Caco-2 (cell line): ENCODE results near the gene UNC119B. TPM values are rescaled to one million over a fixed set of nuclear protein-coding genes. Genes with fewer than 3 reads are reported as not detected.

Experiments used
- BruUV-seq: library from RNA; stranded (reverse); fragments of 400-500 nt; replicated peaks from 2 replicates; lab custom pipeline; 2021; lab: Mats Ljungman, UMichigan
- CTCF ChIA-PET: fragments of 300-600 bp; sonication (Branson Sonifier 250); formaldehyde crosslinking; loops from one replicate; lab custom pipeline; 2022; ENCODE audit warnings: antibody characterized with exemption; lab: Charles Lee
- POLR2A ChIA-PET: fragments of 300-600 bp; sonication (Branson Sonifier 250); formaldehyde crosslinking; loops from one replicate; lab custom pipeline; 2022; ENCODE audit warnings: antibody characterized with exemption; lab: Charles Lee
- DNase-seq, 2 experiments: peaks; one replicate each; pipeline versions ENCODE4 v3.0.0 to v3.0.0-alpha.2; 2020 to 2022
- H3K27me3 ChIP-seq: replicated peaks from 2 replicates; pipeline ENCODE4 v1.6.0; 2011; ENCODE audit warnings: low read length; ENCODE audit not compliant: control insufficient read depth, insufficient read depth
- H3K36me3 ChIP-seq: 2 replicates; pipeline ENCODE4 v1.5.1; 2011; ENCODE audit warnings: low read length; ENCODE audit not compliant: control insufficient read depth, insufficient read depth
- H3K4me1 ChIP-seq: fragments of 250-450 bp; sonication (Bioruptor Pico); 2 replicates; pipeline ENCODE4 v1.5.1; 2020; ENCODE audit warnings: mild to moderate bottlenecking
- H3K4me3 ChIP-seq: 2 replicates; pipeline ENCODE4 v1.5.1; 2011; ENCODE audit warnings: low read depth, mild to moderate bottlenecking, control low read depth, low read length
- H3K9me3 ChIP-seq: fragments of 250-450 bp; sonication (Bioruptor Pico); 2 replicates; pipeline ENCODE4 v1.5.1; 2020; ENCODE audit warnings: mild to moderate bottlenecking, moderate library complexity
- H3K27ac Mint-ChIP-seq: one replicate; pipeline ENCODE4 v1.8.0; 2022; ENCODE audit warnings: mixed read lengths; ENCODE audit not compliant: unreplicated experiment
- H3K27me3 Mint-ChIP-seq: one replicate; pipeline ENCODE4 v1.8.0; 2022; ENCODE audit warnings: mixed read lengths; ENCODE audit not compliant: insufficient read depth, unreplicated experiment
- H3K36me3 Mint-ChIP-seq: one replicate; pipeline ENCODE4 v1.8.0; 2022; ENCODE audit warnings: mild to moderate bottlenecking, mixed read lengths; ENCODE audit not compliant: insufficient read depth, unreplicated experiment
- H3K4me1 Mint-ChIP-seq: one replicate; pipeline ENCODE4 v1.8.0; 2022; ENCODE audit warnings: low read depth, mixed read lengths; ENCODE audit not compliant: unreplicated experiment
- H3K4me3 Mint-ChIP-seq: one replicate; pipeline ENCODE4 v1.8.0; 2022; ENCODE audit warnings: mild to moderate bottlenecking, moderate library complexity, mixed read lengths; ENCODE audit not compliant: unreplicated experiment
- H3K9me3 Mint-ChIP-seq: one replicate; pipeline ENCODE4 v1.8.0; 2022; ENCODE audit warnings: mixed read lengths; ENCODE audit not compliant: unreplicated experiment
- intact Hi-C: fragments of 100-400 bp; cut with micrococcal nuclease; formaldehyde crosslinking; loops from one replicate; pipeline ENCODE4 v1.10.0; 2022; ENCODE audit not compliant: unreplicated experiment
- total RNA-seq: library from RNA; stranded (reverse); gene quantifications from 2 replicates; pipeline ENCODE4 v1.2.3, GENCODE V29; 2022
- TF ChIP-seq, protein P1 (sequence below), 2 experiments: fragments of 200-600 bp in 1 of 2; IDR thresholded peaks; 1 replicate in 1 of 2; 2 replicates in 1 of 2; pipeline versions ENCODE4 v1.5.1 to v1.8.0; 2011 to 2022; ENCODE audit warnings: antibody characterized with exemption in 1 of 2, control low read depth in 1 of 2, inconsistent platforms in 1 of 2, low read depth in 1 of 2, low read length in 1 of 2, mild to moderate bottlenecking in 1 of 2, moderate library complexity in 1 of 2; ENCODE audit not compliant: insufficient read depth in 1 of 2, severe bottlenecking in 1 of 2, unreplicated experiment in 1 of 2

Gene UNC119B
- total RNA-seq, 1 experiment from 2014 or later, result 44.4 TPM

DNA sequence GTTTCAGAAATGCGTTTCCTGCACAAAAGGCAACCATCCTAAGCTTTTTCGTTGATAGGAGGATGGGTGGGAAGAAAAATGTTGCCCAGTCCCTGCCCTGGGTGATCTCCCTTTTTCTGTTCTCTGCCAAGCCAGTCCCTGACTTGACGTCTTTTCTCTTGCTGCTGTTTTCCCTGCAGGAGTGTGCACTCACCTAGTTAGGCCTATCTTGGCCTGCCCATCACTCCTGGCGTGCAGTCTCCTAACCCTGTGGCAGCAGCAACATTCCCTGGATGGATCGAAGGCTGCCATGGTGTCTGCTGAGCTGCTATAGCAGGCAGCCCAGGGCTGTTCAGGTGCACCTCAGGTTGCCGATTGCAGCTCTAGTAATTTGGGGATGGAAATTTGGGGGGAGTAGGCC lies 1.2 kb downstream of the UNC119B start:
- Histone ChIP-seq H3K9me3 (no peaks in the 10 kb centered on the region), H3K4me1 (peaks cover 9% of the 10 kb centered on the region), H3K36me3 (no peaks in the 10 kb centered on the region; the same call in none of the 2 replicates), H3K4me3 (peak overlapping the region; percentile 70), H3K27me3 (no peaks in the 10 kb centered on the region)
- intact Hi-C loops, result no loop called here
- peaks cover 44% of the 10 kb centered on the region for H3K36me3 Mint-ChIP-seq
- ChIA-PET POLR2A (interaction anchor here (0.7 kb wide), 1 partner anchor 62 kb away, joined by 9 read pairs; no protein-coding TSS in a partner anchor), CTCF (interaction anchor here (0.6 to 0.8 kb wide), 2 partner anchors 11 to 229 kb away, joined by 3 read pairs; no protein-coding TSS in a partner anchor)
- peaks cover 6% of the 10 kb centered on the region for H3K4me1 Mint-ChIP-seq
- BruUV-seq, result no TSS peak
- peak overlapping the region; percentile 80 for H3K4me3 Mint-ChIP-seq
- TF ChIP-seq, protein P1, sequence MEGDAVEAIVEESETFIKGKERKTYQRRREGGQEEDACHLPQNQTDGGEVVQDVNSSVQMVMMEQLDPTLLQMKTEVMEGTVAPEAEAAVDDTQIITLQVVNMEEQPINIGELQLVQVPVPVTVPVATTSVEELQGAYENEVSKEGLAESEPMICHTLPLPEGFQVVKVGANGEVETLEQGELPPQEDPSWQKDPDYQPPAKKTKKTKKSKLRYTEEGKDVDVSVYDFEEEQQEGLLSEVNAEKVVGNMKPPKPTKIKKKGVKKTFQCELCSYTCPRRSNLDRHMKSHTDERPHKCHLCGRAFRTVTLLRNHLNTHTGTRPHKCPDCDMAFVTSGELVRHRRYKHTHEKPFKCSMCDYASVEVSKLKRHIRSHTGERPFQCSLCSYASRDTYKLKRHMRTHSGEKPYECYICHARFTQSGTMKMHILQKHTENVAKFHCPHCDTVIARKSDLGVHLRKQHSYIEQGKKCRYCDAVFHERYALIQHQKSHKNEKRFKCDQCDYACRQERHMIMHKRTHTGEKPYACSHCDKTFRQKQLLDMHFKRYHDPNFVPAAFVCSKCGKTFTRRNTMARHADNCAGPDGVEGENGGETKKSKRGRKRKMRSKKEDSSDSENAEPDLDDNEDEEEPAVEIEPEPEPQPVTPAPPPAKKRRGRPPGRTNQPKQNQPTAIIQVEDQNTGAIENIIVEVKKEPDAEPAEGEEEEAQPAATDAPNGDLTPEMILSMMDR (IDR thresholded peaks at IDR 0.05; ENCODE audit: insufficient read depth in 1 of 2, low read depth in 1 of 2, low read length in 1 of 2, severe bottlenecking in 1 of 2, unreplicated experiment in 1 of 2), result no peak
- no peak for DNase-seq
- peak overlapping the region; percentile 45 for H3K27ac Mint-ChIP-seq
- H3K27me3 Mint-ChIP-seq, result no peaks in the 10 kb centered on the region
- H3K9me3 Mint-ChIP-seq, result no peaks in the 10 kb centered on the region

DNA sequence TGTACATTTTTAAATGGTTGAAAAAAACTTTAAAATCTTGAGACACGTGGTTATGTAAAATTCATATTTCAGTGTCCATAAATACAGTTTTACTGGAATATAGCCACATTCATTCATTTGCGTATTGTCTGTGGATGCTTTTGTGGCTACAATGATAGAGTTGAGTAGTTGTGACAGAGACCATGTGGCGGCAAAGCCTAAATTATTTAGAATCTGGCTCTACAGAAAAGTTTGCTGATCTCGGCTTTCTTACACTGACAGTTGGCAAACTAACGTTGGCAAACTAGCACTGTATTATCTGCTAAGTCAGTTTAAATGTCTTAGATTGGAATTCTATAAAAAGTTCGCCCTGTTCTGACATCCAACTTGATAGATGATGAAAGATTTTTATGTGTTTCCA lies 2.4 kb downstream of the UNC119B start:
- H3K9me3 Mint-ChIP-seq, result no peaks in the 10 kb centered on the region
- no peak for DNase-seq
- CTCF ChIA-PET, result no interaction called here
- no peak overlapping the region for H3K4me3 Mint-ChIP-seq
- H3K27ac Mint-ChIP-seq, result no peak overlapping the region
- Histone ChIP-seq H3K36me3 (no peaks in the 10 kb centered on the region; the same call in none of the 2 replicates), H3K9me3 (no peaks in the 10 kb centered on the region), H3K4me1 (peaks cover 9% of the 10 kb centered on the region), H3K27me3 (no peaks in the 10 kb centered on the region), H3K4me3 (no peak overlapping the region)
- H3K27me3 Mint-ChIP-seq, result no peaks in the 10 kb centered on the region
- BruUV-seq, result no TSS peak
- intact Hi-C loops, result no loop called here
- TF ChIP-seq, protein P1 (IDR thresholded peaks at IDR 0.05; ENCODE audit: insufficient read depth in 1 of 2, low read depth in 1 of 2, low read length in 1 of 2, severe bottlenecking in 1 of 2, unreplicated experiment in 1 of 2), result no peak
- H3K36me3 Mint-ChIP-seq, result peaks cover 49% of the 10 kb centered on the region
- H3K4me1 Mint-ChIP-seq, result peaks cover 6% of the 10 kb centered on the region
- POLR2A ChIA-PET, result no interaction called here

DNA sequence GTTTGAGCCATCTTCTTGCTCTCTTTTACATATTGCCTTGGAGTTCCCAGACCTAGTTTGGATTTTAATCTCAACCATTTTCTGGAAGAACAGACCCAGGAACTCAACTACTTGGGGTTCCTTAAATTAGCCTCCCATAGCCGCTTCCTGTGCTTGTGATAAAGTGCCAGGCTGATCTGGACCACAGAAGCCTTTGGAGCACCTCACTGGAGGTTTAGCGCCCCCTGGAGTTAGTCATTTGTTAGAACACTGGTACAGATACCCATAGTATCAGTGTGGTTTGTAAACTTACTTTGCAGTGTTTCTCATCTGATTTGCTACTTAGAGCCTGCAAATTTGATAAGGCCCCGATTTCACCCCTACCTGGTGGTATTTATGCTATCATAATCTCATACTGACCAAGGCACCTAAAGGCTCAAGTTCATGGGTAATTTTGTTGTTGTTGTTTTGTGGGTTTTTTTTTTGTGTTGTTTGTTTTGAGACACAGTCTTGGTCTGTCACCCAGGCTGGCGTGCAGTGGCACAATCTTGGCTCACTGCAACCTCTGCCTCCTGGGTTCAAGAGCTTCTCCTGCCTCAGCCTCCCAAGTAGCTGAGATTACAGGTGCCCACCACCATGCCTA lies 3.7 kb downstream of the UNC119B start:
- H3K4me1 Mint-ChIP-seq, result peaks cover 14% of the 10 kb centered on the region
- Histone ChIP-seq H3K4me1 (peaks cover 15% of the 10 kb centered on the region), H3K36me3 (no peaks in the 10 kb centered on the region; the same call in none of the 2 replicates), H3K27me3 (no peaks in the 10 kb centered on the region), H3K9me3 (no peaks in the 10 kb centered on the region), H3K4me3 (no peak overlapping the region)
- H3K9me3 Mint-ChIP-seq, result no peaks in the 10 kb centered on the region
- intact Hi-C loops, result loop anchor here (1.0 kb wide), 3 partner anchors 27 to 131 kb away; partner anchors contain the start of gene MLEC
- CTCF ChIA-PET, result interaction anchor here (0.8 kb wide), 2 partner anchors 65 to 164 kb away, joined by 3 to 4 read pairs; no protein-coding TSS in a partner anchor
- no peak overlapping the region for H3K4me3 Mint-ChIP-seq
- peak; percentile 76 to 84 for DNase-seq
- H3K27me3 Mint-ChIP-seq, result no peaks in the 10 kb centered on the region
- H3K27ac Mint-ChIP-seq, result no peak overlapping the region
- TF ChIP-seq, protein P1 (IDR thresholded peaks at IDR 0.05; ENCODE audit: insufficient read depth in 1 of 2, low read depth in 1 of 2, low read length in 1 of 2, severe bottlenecking in 1 of 2, unreplicated experiment in 1 of 2), result peak; percentile 70 to 90
- BruUV-seq, result no TSS peak
- POLR2A ChIA-PET, result no interaction called here
- peaks cover 57% of the 10 kb centered on the region for H3K36me3 Mint-ChIP-seq
